Measurements from ENCODE around the gene CCDC14. TPM values are rescaled to one million over a fixed set of nuclear protein-coding genes. Genes with fewer than 3 reads are reported as not detected.
"Not testable (repeated sequence)": the region's sequence is repeated elsewhere in the genome, so short reads cannot be mapped to it uniquely, and the experiment has no call there.

CCDC14 gene
- total and polyA plus RNA-seq, 2 experiments from 2014 or later = 12.4 to 47.3 TPM

DNA sequence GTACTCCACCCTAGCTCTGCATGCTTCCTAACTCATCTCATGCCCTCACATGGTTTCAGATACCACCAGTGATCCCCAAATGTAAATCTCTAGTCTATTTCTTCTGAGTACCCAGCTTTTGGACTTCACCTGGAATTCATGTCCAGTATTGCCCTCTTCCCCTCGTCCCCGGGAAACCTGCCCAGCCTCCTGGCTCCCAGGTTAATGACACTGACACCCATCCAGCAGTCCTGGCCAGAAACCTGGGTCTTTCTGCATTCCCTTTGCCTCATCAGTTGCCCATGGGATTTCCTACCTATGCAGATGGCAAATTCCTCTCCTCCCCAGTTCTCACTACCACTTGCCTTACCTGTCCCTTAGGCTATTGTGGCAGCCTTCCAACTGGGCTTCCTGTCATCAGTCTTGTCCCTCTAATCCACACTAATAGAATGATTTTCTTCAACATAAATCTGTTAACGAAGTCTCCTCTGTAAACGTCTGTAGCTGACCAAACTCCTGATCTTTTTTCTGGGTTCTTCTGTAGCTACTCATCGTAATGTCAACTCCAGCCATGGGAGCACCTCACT is 61.6 kb downstream of the CCDC14 start:
- Histone ChIP-seq H3K36me3 (replicated peaks; ENCODE audit: insufficient read depth, low read depth) (no peaks in the 10 kb centered on the region), H3K27me3 (no peaks in the 10 kb centered on the region), H2AFZ (no peak overlapping the region), H3K4me3 (no peak overlapping the region), H3K9me3 (ENCODE audit: low read depth) (no peaks in the 10 kb centered on the region), H3K4me1 (ENCODE audit: insufficient read depth) (no peaks in the 10 kb centered on the region), H3K4me2 (no peak overlapping the region), H4K20me1 (ENCODE audit: insufficient read depth, poor library complexity, severe bottlenecking) (no peaks in the 10 kb centered on the region), H3K79me2 (no peaks in the 10 kb centered on the region), H3K9me2 (replicated peaks; ENCODE audit: insufficient read depth) (no peaks in the 10 kb centered on the region), H3K27ac (no peak overlapping the region)
- TF ChIP-seq, protein P1, sequence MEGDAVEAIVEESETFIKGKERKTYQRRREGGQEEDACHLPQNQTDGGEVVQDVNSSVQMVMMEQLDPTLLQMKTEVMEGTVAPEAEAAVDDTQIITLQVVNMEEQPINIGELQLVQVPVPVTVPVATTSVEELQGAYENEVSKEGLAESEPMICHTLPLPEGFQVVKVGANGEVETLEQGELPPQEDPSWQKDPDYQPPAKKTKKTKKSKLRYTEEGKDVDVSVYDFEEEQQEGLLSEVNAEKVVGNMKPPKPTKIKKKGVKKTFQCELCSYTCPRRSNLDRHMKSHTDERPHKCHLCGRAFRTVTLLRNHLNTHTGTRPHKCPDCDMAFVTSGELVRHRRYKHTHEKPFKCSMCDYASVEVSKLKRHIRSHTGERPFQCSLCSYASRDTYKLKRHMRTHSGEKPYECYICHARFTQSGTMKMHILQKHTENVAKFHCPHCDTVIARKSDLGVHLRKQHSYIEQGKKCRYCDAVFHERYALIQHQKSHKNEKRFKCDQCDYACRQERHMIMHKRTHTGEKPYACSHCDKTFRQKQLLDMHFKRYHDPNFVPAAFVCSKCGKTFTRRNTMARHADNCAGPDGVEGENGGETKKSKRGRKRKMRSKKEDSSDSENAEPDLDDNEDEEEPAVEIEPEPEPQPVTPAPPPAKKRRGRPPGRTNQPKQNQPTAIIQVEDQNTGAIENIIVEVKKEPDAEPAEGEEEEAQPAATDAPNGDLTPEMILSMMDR (IDR thresholded peaks at IDR 0.05; ENCODE audit: poor library complexity) = no peak
- TF ChIP-seq EZH2 (IDR thresholded peaks at IDR 0.05; ENCODE audit: borderline replicate concordance) = no peak
- TF ChIP-seq EZH2phosphoT487 (IDR thresholded peaks at IDR 0.05; ENCODE audit: low read depth, severe bottlenecking, unreplicated experiment) = no peak
- 78% methylated on average over 5 of the region's 5 CpGs for WGBS (ENCODE audit: low lambda C conversion rate, missing lambda C conversion rate)
- no peak for DNase-seq (ENCODE audit: low spot score)

DNA sequence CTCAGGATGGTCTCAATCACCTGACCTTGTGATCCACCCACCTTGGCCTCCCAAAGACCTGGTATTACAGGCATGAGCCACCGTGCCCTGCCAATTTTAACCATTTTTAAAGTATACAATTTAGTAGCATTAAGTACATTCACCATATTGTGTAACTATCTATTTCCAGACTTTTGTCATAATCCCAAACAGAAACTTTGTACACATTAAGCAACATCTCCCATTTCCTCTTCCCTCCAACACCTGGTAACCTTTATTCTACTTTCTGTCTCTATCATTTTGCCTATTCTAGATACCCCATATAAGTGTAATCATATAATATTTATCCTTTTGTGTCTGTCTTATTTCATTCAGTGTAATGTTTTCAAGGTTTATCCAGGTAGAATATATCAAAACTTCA is 68.0 kb downstream of the CCDC14 start:
- TF ChIP-seq, protein P1 (IDR thresholded peaks at IDR 0.05; ENCODE audit: poor library complexity) = no peak
- TF ChIP-seq EZH2phosphoT487 (IDR thresholded peaks at IDR 0.05; ENCODE audit: low read depth, severe bottlenecking, unreplicated experiment) (no peak), EZH2 (IDR thresholded peaks at IDR 0.05; ENCODE audit: borderline replicate concordance) (no peak)
- no peaks in the 10 kb centered on the region for H3K79me2 ChIP-seq
- H3K27ac ChIP-seq = no peak overlapping the region
- no peak overlapping the region for H2AFZ ChIP-seq
- H4K20me1 ChIP-seq (ENCODE audit: insufficient read depth, poor library complexity, severe bottlenecking) = no peaks in the 10 kb centered on the region
- WGBS (ENCODE audit: low lambda C conversion rate, missing lambda C conversion rate) = 89% methylated on average over 1 of the region's 1 CpG
- no peaks in the 10 kb centered on the region for H3K36me3 ChIP-seq (replicated peaks; ENCODE audit: insufficient read depth, low read depth)
- no peaks in the 10 kb centered on the region for H3K9me2 ChIP-seq (replicated peaks; ENCODE audit: insufficient read depth)
- H3K4me3 ChIP-seq = no peak overlapping the region
- H3K4me1 ChIP-seq (ENCODE audit: insufficient read depth) = no peaks in the 10 kb centered on the region
- DNase-seq (ENCODE audit: low spot score) = no peak
- H3K27me3 ChIP-seq = no peaks in the 10 kb centered on the region
- no peaks in the 10 kb centered on the region for H3K9me3 ChIP-seq (ENCODE audit: low read depth)
- H3K4me2 ChIP-seq = no peak overlapping the region

- TF ChIP-seq, protein P1 (IDR thresholded peaks at IDR 0.05; ENCODE audit: poor library complexity) = no peak
- TF ChIP-seq EZH2 (IDR thresholded peaks at IDR 0.05; ENCODE audit: borderline replicate concordance) = no peak
- Histone ChIP-seq H3K4me2 (no peak overlapping the region), H3K4me3 (no peak overlapping the region), H3K9me2 (replicated peaks; ENCODE audit: insufficient read depth) (no peaks in the 10 kb centered on the region), H4K20me1 (ENCODE audit: insufficient read depth, poor library complexity, severe bottlenecking) (no peaks in the 10 kb centered on the region), H3K27ac (no peak overlapping the region), H3K4me1 (ENCODE audit: insufficient read depth) (no peaks in the 10 kb centered on the region), H3K9me3 (ENCODE audit: low read depth) (no peaks in the 10 kb centered on the region), H2AFZ (no peak overlapping the region), H3K36me3 (replicated peaks; ENCODE audit: insufficient read depth, low read depth) (no peaks in the 10 kb centered on the region), H3K79me2 (no peaks in the 10 kb centered on the region), H3K27me3 (no peaks in the 10 kb centered on the region)
- 6% methylated on average over 1 of the region's 1 CpG for WGBS (ENCODE audit: low lambda C conversion rate, missing lambda C conversion rate)
- DNase-seq (ENCODE audit: low spot score) = no peak
These were observed 68.8 kb downstream of the CCDC14 start for GRCh38 chr3:123892195-123892594.

DNA sequence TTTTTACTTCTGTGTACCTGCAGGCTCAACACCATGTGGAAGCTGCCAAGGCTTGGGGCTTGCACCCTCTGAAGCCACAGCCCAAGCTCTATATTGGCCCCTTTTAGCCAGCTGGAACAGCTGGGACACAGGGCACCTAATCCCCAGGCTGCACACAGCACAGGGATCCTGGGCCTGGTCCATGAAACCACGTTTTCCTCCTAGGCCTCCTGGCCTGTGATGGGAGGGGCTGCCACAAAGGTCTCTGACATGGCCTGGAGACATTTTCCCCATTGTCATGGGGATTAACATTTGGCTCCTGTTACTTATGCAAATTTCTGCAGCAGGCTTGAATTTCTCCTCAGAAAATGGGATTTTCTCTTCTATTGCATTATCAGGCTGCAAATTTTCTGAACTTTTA is 70.0 kb downstream of the CCDC14 start:
- not testable (repeated sequence) for H3K9me3 ChIP-seq (ENCODE audit: low read depth); H3K4me3 ChIP-seq; H3K4me2 ChIP-seq; H4K20me1 ChIP-seq (ENCODE audit: insufficient read depth, poor library complexity, severe bottlenecking); H3K36me3 ChIP-seq (replicated peaks; ENCODE audit: insufficient read depth, low read depth); H3K79me2 ChIP-seq; DNase-seq (ENCODE audit: low spot score); H2AFZ ChIP-seq; H3K27ac ChIP-seq; H3K27me3 ChIP-seq; H3K4me1 ChIP-seq (ENCODE audit: insufficient read depth); H3K9me2 ChIP-seq (replicated peaks; ENCODE audit: insufficient read depth)
- WGBS (ENCODE audit: low lambda C conversion rate, missing lambda C conversion rate) = 75% methylated on average over 1 of the region's 1 CpG

DNA sequence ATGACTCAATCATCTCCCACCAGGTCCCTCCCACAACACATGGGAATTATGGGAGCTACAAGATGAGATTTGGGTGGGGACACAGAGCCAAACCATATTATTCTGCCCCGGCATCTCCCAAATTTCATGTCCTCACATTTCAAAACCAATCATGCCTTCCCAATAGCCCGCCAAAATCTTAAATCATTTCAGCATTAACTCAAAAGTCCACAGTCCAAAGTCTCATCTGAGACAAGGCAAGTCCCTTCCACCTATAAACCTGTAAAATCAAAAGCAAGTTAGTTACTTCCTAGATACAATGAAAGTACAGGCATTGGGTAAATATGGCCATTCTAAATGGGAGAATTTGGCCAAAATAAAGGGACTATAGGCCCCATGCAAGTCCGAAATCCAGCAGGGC is 70.9 kb downstream of the CCDC14 start:
- H3K27me3 ChIP-seq = peaks cover 14% of the 10 kb centered on the region
- not testable (repeated sequence) for H3K4me3 ChIP-seq; H2AFZ ChIP-seq; H3K4me2 ChIP-seq; H3K4me1 ChIP-seq (ENCODE audit: insufficient read depth); H3K27ac ChIP-seq; H4K20me1 ChIP-seq (ENCODE audit: insufficient read depth, poor library complexity, severe bottlenecking); H3K9me2 ChIP-seq (replicated peaks; ENCODE audit: insufficient read depth); H3K36me3 ChIP-seq (replicated peaks; ENCODE audit: insufficient read depth, low read depth); H3K79me2 ChIP-seq; H3K9me3 ChIP-seq (ENCODE audit: low read depth); DNase-seq (ENCODE audit: low spot score)
- 89% methylated on average over 3 of the region's 3 CpGs for WGBS (ENCODE audit: low lambda C conversion rate, missing lambda C conversion rate)
